GM12874 (cell line): ENCODE results near the gene MAMDC2.

Source experiments
- CTCF ChIP-seq: IDR thresholded peaks from 2 replicates; pipeline ENCODE4 v1.5.1; 2011; ENCODE audit warnings: low read depth, mild to moderate bottlenecking, control low read depth, low read length, moderate library complexity; ENCODE audit not compliant: insufficient read depth

The MAMDC2 gene

GRCh38 chr9:70142101-70142500 is 98.5 kb downstream of the MAMDC2 start:
- TF ChIP-seq CTCF: no peak

- no peak for TF ChIP-seq CTCF
Measured at GRCh38 chr9:70143394-70144130, 99.9 kb downstream of the MAMDC2 start.

- no peak for TF ChIP-seq CTCF
Measured at GRCh38 chr9:70144131-70144503, 100.5 kb downstream of the MAMDC2 start.

GRCh38 chr9:70145981-70146380 is 102.3 kb downstream of the MAMDC2 start:
- no peak for TF ChIP-seq CTCF

GRCh38 chr9:70147196-70147595 is 103.5 kb downstream of the MAMDC2 start:
- TF ChIP-seq CTCF: no peak

- TF ChIP-seq CTCF: no peak
Measured at GRCh38 chr9:70147651-70148050, 104.0 kb downstream of the MAMDC2 start.

- no peak for TF ChIP-seq CTCF
Measured at GRCh38 chr9:70152350-70152749, 108.7 kb downstream of the MAMDC2 start.

- TF ChIP-seq CTCF: no peak
Measured at GRCh38 chr9:70156729-70157128, 113.1 kb downstream of the MAMDC2 start.
